HepG2 (cell line): ENCODE data around the gene SLC25A51. TPM values are rescaled to one million over a fixed set of nuclear protein-coding genes. Genes with fewer than 3 reads are reported as not detected.
A peak's percentile ranks its signal among the peaks of the same experiment; 100 is the strongest.

Source experiments
- ATF3 ChIP-seq: sonication (generic); formaldehyde crosslinking; IDR thresholded peaks from 2 replicates; pipeline ENCODE4 v1.4.0; 2020; ENCODE audit warnings: missing genetic modification reagents
- E2F2 ChIP-seq: sonication (generic); formaldehyde crosslinking; IDR thresholded peaks from 2 replicates; pipeline ENCODE4 v1.4.0; 2020; ENCODE audit warnings: missing genetic modification reagents, borderline replicate concordance
- EEA1 ChIP-seq: sonication (generic); formaldehyde crosslinking; IDR thresholded peaks from 2 replicates; pipeline ENCODE4 v1.5.1; 2020; ENCODE audit warnings: mild to moderate bottlenecking, missing genetic modification reagents, borderline replicate concordance
- ELF3 ChIP-seq: IDR thresholded peaks from 2 replicates; pipeline ENCODE4 v1.6.1; 2016; ENCODE audit warnings: missing genetic modification reagents, missing compliant biosample characterization
- FOXJ3 ChIP-seq: sonication (generic); formaldehyde crosslinking; IDR thresholded peaks from 2 replicates; pipeline ENCODE4 v1.4.0; 2020; ENCODE audit warnings: missing genetic modification reagents, mild to moderate bottlenecking, borderline replicate concordance
- HDAC2 ChIP-seq: sonication (generic); formaldehyde crosslinking; IDR thresholded peaks from 2 replicates; pipeline ENCODE4 v1.4.0; 2020; ENCODE audit warnings: missing genetic modification reagents
- KDM4B ChIP-seq: sonication (generic); formaldehyde crosslinking; IDR thresholded peaks from 2 replicates; pipeline ENCODE4 v1.4.0; 2020; ENCODE audit warnings: missing genetic modification reagents
- KLF15 ChIP-seq: sonication (generic); formaldehyde crosslinking; IDR thresholded peaks from 2 replicates; pipeline ENCODE4 v1.8.1; 2023; ENCODE audit warnings: borderline replicate concordance, mild to moderate bottlenecking, inconsistent platforms, missing genetic modification reagents, mixed read lengths
- MIER3 ChIP-seq: IDR thresholded peaks from 2 replicates; pipeline ENCODE4 v1.6.1; 2016; ENCODE audit warnings: missing compliant biosample characterization, borderline replicate concordance
- NFATC3 ChIP-seq: sonication (generic); formaldehyde crosslinking; IDR thresholded peaks from 2 replicates; pipeline ENCODE4 v1.5.1; 2020; ENCODE audit warnings: mild to moderate bottlenecking, missing genetic modification reagents
- NR2F1 ChIP-seq, 2 experiments: fragments of 450-650 bp in 1 of 2; formaldehyde crosslinking in 1 of 2; IDR thresholded peaks; 2 replicates each; pipeline versions ENCODE4 v1.5.0 to v1.6.1; 2016 to 2020; ENCODE audit warnings: mild to moderate bottlenecking in 1 of 2, missing compliant biosample characterization in 1 of 2, missing genetic modification reagents in 1 of 2, moderate library complexity in 1 of 2
- PAWR ChIP-seq: sonication (generic); formaldehyde crosslinking; IDR thresholded peaks from 2 replicates; pipeline ENCODE4 v1.4.0; 2020; ENCODE audit warnings: missing genetic modification reagents, mild to moderate bottlenecking, borderline replicate concordance
- RXRB ChIP-seq: IDR thresholded peaks from 2 replicates; pipeline ENCODE4 v1.6.1; 2016; ENCODE audit warnings: borderline replicate concordance, missing genetic modification reagents, missing compliant biosample characterization
- SP5 ChIP-seq: IDR thresholded peaks from 2 replicates; pipeline ENCODE4 v1.6.1; 2016; ENCODE audit warnings: low read depth, borderline replicate concordance
- ZBTB44 ChIP-seq: sonication (generic); formaldehyde crosslinking; IDR thresholded peaks from 2 replicates; pipeline ENCODE4 v1.4.0; 2020; ENCODE audit warnings: missing genetic modification reagents
- ZGPAT ChIP-seq: IDR thresholded peaks from 2 replicates; pipeline ENCODE4 v1.6.1; 2016; ENCODE audit warnings: mild to moderate bottlenecking
- ZNF136 ChIP-seq: sonication (generic); formaldehyde crosslinking; IDR thresholded peaks from 2 replicates; pipeline ENCODE4 v1.8.1; 2022; ENCODE audit warnings: low read depth, mild to moderate bottlenecking, moderate library complexity, missing genetic modification reagents
- ZNF281 ChIP-seq: sonication (generic); formaldehyde crosslinking; IDR thresholded peaks from 2 replicates; pipeline ENCODE4 v1.4.0; 2020; ENCODE audit warnings: missing genetic modification reagents, borderline replicate concordance
- ZNF337 ChIP-seq: sonication (generic); formaldehyde crosslinking; IDR thresholded peaks from 2 replicates; pipeline ENCODE4 v1.5.1; 2020; ENCODE audit warnings: missing genetic modification reagents, low read depth, mild to moderate bottlenecking, borderline replicate concordance
- ZNF577 ChIP-seq: sonication (generic); formaldehyde crosslinking; IDR thresholded peaks from 2 replicates; pipeline ENCODE4 v1.4.0; 2020; ENCODE audit warnings: mild to moderate bottlenecking, low read depth, missing genetic modification reagents, borderline replicate concordance
- ZNF614 ChIP-seq: IDR thresholded peaks from 2 replicates; pipeline ENCODE4 v1.6.1; 2018; ENCODE audit warnings: missing biosample characterization, missing genetic modification reagents, inconsistent platforms, borderline replicate concordance
- ZNF75D ChIP-seq: sonication (generic); formaldehyde crosslinking; IDR thresholded peaks from 2 replicates; pipeline ENCODE4 v1.8.1; 2023; ENCODE audit warnings: missing genetic modification reagents, mild to moderate bottlenecking, borderline replicate concordance
- ZNF878 ChIP-seq: sonication (generic); formaldehyde crosslinking; IDR thresholded peaks from 2 replicates; pipeline ENCODE4 v1.8.1; 2023; ENCODE audit warnings: mild to moderate bottlenecking, missing genetic modification reagents, moderate library complexity
- polyA plus RNA-seq, 8 experiments: library from polyadenylated mRNA; depleted of rRNA in 3 of 8; stranded (reverse) in 7 of 8; unstranded in 1 of 8; fragments of >200 nt; fragmentation: Illumina TruSeq in 4 of 8; extraction: Trizol in 4 of 8; gene quantifications; 2 replicates each; pipeline versions ENCODE4 v1.2.1 to v1.2.3, GENCODE V29; 2011 to 2016; ENCODE audit warnings: low read depth in 4 of 8, missing spikeins in 1 of 8, mixed read lengths in 1 of 8; ENCODE audit not compliant: insufficient read depth in 1 of 8
- total RNA-seq, 5 experiments: library from RNA; depleted of rRNA; stranded (reverse); fragments of >200 nt; fragmentation: Illumina TruSeq; extraction: Trizol; gene quantifications; 2 replicates each; pipeline ENCODE4 v1.2.3, GENCODE V29; 2016; ENCODE audit warnings: low read depth in 1 of 5

The SLC25A51 gene
- total and polyA plus RNA-seq, 2 of the 13 experiments (the other 11 are each of a cell fraction or from before 2014, with no cell fraction given): 14.6 to 37.7 TPM

- TF ChIP-seq ZNF614 (no peak), KDM4B (CRISPR knock-in tag) (0 out of 2 replicates have a peak, but pooled peaks have one; percentile 42), ZBTB44 (CRISPR knock-in tag) (no peak), ELF3 (CRISPR knock-in tag) (no peak), NFATC3 (CRISPR knock-in tag) (no peak), ZNF878 (CRISPR knock-in tag) (0 out of 2 replicates have a peak, but pooled peaks have one; percentile 0), ZNF281 (CRISPR knock-in tag) (peak; percentile 16; the same call in 1 of the 2 replicates), ATF3 (CRISPR knock-in tag) (no peak; the same call in 1 of the 2 replicates), ZGPAT (CRISPR knock-in tag) (peak; percentile 48; the same call in 1 of the 2 replicates), FOXJ3 (CRISPR knock-in tag) (peak; percentile 64), E2F2 (CRISPR knock-in tag) (no peak), RXRB (CRISPR knock-in tag) (peak; percentile 94), NR2F1 (CRISPR knock-in tag; IDR thresholded peaks at IDR 0.05) (peak; percentile 88 to 95), KLF15 (CRISPR knock-in tag) (no peak), MIER3 (CRISPR knock-in tag) (peak; percentile 70; the same call in 1 of the 2 replicates), ZNF136 (CRISPR knock-in tag) (no peak), ZNF75D (CRISPR knock-in tag) (no peak), HDAC2 (CRISPR knock-in tag) (peak; percentile 74; the same call in 1 of the 2 replicates), ZNF337 (no peak), PAWR (no peak), ZNF577 (no peak), SP5 (CRISPR knock-in tag) (no peak), EEA1 (no peak)
Measured at GRCh38 chr9:37908698-37909186, 4.8 kb upstream of the SLC25A51 start (continued).
